HepG2 (cell line): ENCODE data around the gene COMMD10. TPM values are rescaled to one million over a fixed set of nuclear protein-coding genes. Genes with fewer than 3 reads are reported as not detected.

Experiments used
- KIAA2018 ChIP-seq: sonication (generic); formaldehyde crosslinking; IDR thresholded peaks from 2 replicates; pipeline ENCODE4 v1.5.0; 2020; ENCODE audit warnings: mild to moderate bottlenecking, missing genetic modification reagents, borderline replicate concordance
- LCORL ChIP-seq, 2 experiments: fragments of 450-650 bp in 1 of 2; sonication (generic) in 1 of 2; formaldehyde crosslinking in 1 of 2; IDR thresholded peaks; 2 replicates each; pipeline versions ENCODE4 v1.5.0 to v1.6.1; 2017 to 2020; ENCODE audit warnings: antibody characterized with exemption in 1 of 2, missing genetic modification reagents in 1 of 2
- NRL ChIP-seq: sonication (generic); formaldehyde crosslinking; IDR thresholded peaks from 2 replicates; pipeline ENCODE4 v1.5.0; 2020; ENCODE audit warnings: missing genetic modification reagents, mild to moderate bottlenecking, moderate library complexity, borderline replicate concordance
- PRDM4 ChIP-seq: sonication (generic); formaldehyde crosslinking; IDR thresholded peaks from 2 replicates; pipeline ENCODE4 v1.9.0; 2021; ENCODE audit warnings: missing genetic modification reagents, borderline replicate concordance
- ZNF691 ChIP-seq: sonication (generic); formaldehyde crosslinking; IDR thresholded peaks from 2 replicates; pipeline ENCODE4 v1.4.0; 2020; ENCODE audit warnings: missing genetic modification reagents, low read depth, mild to moderate bottlenecking, borderline replicate concordance
- polyA plus RNA-seq, 8 experiments: library from polyadenylated mRNA; depleted of rRNA in 3 of 8; stranded (reverse) in 7 of 8; unstranded in 1 of 8; fragments of >200 nt; fragmentation: Illumina TruSeq in 4 of 8; extraction: Trizol in 4 of 8; gene quantifications; 2 replicates each; pipeline versions ENCODE4 v1.2.1 to v1.2.3, GENCODE V29; 2011 to 2016; ENCODE audit warnings: low read depth in 4 of 8, missing spikeins in 1 of 8, mixed read lengths in 1 of 8; ENCODE audit not compliant: insufficient read depth in 1 of 8
- total RNA-seq, 5 experiments: library from RNA; depleted of rRNA; stranded (reverse); fragments of >200 nt; fragmentation: Illumina TruSeq; extraction: Trizol; gene quantifications; 2 replicates each; pipeline ENCODE4 v1.2.3, GENCODE V29; 2016; ENCODE audit warnings: low read depth in 1 of 5
- TF ChIP-seq, protein P1 (sequence below): sonication (generic); formaldehyde crosslinking; IDR thresholded peaks from one replicate; pipeline ENCODE4 v1.5.1; 2020; ENCODE audit warnings: mild to moderate bottlenecking, missing genetic modification reagents; ENCODE audit errors: not compliant biosample characterization

Gene COMMD10
- total and polyA plus RNA-seq, 2 of the 13 experiments (the other 11 are each of a cell fraction or from before 2014, with no cell fraction given) = 16.9 to 39.3 TPM

DNA sequence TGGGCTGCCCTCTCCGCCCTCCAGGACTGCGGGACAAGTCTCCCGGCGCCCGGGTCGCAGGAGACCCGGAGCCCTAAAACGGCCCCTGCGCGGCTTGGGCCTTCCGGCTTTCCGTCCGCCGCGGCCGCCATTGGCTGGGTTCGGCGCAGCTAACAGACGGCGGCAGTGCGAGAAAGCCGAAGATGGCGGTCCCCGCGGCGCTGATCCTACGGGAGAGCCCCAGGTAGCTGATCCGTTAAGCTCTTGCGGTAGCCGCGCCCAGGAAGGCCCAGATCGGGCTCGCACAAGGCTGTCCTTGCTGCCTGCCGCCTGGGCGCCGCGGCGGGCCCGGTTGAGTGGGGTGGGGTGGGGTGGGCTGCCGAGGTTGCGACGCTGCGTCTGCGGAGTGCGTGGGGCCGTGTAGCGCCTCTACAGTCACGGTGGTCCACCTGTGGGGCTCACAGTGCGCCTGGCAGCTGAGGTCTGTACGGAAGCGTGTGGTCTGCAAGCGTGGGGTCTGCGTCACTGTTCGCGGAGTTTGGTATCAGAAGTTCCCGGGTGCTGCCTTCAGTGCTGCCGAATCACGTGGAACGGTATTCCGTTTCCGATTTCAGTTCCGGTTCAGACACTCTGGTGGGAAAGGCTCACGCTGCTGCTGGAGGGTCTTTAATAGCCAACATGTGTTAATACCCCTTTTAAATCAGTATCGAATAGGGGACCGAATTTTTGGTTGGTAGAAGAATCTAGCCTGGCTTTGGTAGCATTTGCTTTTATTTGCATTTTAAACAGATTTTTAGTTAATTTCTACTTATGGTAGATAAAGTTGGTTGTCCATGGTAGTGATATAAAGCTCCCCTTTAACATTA lies at the start of gene COMMD10 (continued):
- TF ChIP-seq LCORL (IDR thresholded peaks at IDR 0.05) = no peak
- TF ChIP-seq LCORL (CRISPR knock-in tag; IDR thresholded peaks at IDR 0.05) = peak; percentile 48; the same call in 1 of the 2 replicates
- no peak for TF ChIP-seq ZNF691
- TF ChIP-seq, protein P1, sequence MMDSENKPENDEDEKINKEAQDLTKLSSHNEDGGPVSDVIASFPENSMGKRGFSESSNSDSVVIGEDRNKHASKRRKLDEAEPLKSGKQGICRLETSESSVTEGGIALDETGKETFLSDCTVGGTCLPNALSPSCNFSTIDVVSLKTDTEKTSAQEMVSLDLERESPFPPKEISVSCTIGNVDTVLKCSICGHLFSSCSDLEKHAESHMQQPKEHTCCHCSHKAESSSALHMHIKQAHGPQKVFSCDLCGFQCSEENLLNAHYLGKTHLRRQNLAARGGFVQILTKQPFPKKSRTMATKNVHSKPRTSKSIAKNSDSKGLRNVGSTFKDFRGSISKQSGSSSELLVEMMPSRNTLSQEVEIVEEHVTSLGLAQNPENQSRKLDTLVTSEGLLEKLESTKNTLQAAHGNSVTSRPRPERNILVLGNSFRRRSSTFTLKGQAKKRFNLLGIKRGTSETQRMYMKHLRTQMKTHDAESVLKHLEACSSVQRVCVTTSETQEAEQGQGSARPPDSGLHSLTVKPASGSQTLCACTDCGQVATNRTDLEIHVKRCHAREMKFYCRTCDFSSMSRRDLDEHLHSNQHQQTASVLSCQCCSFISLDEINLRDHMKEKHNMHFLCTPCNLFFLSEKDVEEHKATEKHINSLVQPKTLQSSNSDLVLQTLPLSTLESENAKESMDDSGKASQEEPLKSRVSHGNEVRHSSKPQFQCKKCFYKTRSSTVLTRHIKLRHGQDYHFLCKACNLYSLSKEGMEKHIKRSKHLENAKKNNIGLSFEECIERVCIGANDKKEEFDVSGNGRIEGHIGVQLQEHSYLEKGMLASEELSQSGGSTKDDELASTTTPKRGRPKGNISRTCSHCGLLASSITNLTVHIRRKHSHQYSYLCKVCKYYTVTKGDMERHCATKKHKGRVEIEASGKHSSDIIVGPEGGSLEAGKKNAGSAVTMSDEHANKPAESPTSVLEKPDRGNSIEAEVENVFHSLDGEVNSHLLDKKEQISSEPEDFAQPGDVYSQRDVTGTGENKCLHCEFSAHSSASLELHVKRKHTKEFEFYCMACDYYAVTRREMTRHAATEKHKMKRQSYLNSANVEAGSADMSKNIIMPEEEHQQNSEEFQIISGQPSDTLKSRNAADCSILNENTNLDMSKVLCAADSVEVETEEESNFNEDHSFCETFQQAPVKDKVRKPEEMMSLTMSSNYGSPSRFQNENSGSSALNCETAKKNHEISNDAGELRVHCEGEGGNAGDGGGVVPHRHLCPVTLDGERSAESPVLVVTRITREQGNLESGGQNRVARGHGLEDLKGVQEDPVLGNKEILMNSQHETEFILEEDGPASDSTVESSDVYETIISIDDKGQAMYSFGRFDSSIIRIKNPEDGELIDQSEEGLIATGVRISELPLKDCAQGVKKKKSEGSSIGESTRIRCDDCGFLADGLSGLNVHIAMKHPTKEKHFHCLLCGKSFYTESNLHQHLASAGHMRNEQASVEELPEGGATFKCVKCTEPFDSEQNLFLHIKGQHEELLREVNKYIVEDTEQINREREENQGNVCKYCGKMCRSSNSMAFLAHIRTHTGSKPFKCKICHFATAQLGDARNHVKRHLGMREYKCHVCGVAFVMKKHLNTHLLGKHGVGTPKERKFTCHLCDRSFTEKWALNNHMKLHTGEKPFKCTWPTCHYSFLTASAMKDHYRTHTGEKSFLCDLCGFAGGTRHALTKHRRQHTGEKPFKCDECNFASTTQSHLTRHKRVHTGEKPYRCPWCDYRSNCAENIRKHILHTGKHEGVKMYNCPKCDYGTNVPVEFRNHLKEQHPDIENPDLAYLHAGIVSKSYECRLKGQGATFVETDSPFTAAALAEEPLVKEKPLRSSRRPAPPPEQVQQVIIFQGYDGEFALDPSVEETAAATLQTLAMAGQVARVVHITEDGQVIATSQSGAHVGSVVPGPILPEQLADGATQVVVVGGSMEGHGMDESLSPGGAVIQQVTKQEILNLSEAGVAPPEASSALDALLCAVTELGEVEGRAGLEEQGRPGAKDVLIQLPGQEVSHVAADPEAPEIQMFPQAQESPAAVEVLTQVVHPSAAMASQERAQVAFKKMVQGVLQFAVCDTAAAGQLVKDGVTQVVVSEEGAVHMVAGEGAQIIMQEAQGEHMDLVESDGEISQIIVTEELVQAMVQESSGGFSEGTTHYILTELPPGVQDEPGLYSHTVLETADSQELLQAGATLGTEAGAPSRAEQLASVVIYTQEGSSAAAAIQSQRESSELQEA (CRISPR knock-in tag) = peak; percentile 88
- TF ChIP-seq PRDM4 (CRISPR knock-in tag) = no peak
- peak; percentile 90 for TF ChIP-seq NRL (CRISPR knock-in tag)
- TF ChIP-seq KIAA2018 (CRISPR knock-in tag) = no peak
